GM19452 (cell line): Measurements from ENCODE around the gene GAD1.

Experiments
- ATAC-seq: cut with Tn5 transposase; IDR thresholded peaks from one replicate; pipeline ENCODE4 v1.9.1; 2021; ENCODE audit not compliant: unreplicated experiment

Gene GAD1

DNA sequence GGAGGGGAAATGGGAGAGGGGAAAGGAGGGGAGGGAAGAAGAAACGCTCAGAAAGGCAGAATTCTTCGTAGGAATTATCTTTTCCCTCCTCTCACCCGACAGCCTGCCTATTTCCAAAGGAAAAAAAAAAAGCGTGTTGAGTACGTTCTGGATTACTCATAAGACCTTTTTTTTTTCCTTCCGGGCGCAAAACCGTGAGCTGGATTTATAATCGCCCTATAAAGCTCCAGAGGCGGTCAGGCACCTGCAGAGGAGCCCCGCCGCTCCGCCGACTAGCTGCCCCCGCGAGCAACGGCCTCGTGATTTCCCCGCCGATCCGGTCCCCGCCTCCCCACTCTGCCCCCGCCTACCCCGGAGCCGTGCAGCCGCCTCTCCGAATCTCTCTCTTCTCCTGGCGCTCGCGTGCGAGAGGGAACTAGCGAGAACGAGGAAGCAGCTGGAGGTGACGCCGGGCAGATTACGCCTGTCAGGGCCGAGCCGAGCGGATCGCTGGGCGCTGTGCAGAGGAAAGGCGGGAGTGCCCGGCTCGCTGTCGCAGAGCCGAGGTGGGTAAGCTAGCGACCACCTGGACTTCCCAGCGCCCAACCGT is at the start of gene GAD1:
Gene GAD1 (plus strand): TSS at position 384 of the 589 bp plus-strand sequence. CDS start 1,705 bp downstream, outside the sequence.
- ATAC-seq: peak; percentile 41

GRCh38 chr2:170770008-170770605 is 46.6 kb upstream of the GAD1 start, which contains the start of gene ERICH2:
Gene ERICH2, plus strand, starts transcription at chr2:170770378. Its CDS starts 304 bp downstream, at chr2:170770682.
- peak; percentile 43 for ATAC-seq

DNA sequence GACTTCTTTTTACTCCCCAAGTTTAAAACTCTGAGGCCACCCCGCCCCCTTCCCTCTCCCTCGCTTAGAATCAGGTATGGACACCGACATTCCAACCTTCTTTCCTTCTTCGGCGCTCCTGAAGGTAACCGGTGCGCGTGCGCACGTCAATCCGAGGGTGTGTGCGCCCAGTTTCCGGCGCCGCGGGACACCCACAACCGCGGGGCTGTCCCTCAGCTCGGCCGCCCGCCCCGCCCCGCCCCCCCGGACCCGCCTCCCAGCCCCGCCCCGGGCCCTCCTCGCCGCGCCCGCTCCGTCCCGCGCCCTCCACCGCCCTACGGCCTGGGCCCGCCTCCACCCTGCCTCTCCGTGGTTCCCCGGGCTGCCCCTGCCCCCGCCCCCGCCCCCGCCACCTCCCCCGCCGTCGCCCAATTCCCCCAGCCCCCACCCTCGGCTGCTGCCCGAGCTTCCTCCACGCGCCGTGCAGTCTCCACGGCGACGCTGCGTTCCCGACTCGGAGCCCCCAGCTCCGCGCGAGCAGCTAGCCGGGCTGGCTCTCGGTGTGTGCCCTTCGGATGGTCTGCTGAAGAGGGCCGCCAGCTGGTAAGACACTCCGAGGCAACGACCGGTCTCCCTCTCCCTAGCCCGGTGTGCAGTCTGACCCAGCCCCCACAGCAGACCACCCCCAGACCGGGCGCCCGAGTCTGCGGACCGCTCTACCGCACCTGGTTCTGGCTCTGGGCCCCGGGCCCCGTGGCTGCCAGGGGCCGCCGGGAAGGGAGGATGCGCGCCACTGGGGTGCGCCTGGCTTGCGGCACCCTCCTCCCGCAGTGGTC is 45.9 kb upstream of the GAD1 start:
- peak; percentile 79 for ATAC-seq

GRCh38 chr2:170771421-170771937 is 45.2 kb upstream of the GAD1 start:
- ATAC-seq: no peak

DNA sequence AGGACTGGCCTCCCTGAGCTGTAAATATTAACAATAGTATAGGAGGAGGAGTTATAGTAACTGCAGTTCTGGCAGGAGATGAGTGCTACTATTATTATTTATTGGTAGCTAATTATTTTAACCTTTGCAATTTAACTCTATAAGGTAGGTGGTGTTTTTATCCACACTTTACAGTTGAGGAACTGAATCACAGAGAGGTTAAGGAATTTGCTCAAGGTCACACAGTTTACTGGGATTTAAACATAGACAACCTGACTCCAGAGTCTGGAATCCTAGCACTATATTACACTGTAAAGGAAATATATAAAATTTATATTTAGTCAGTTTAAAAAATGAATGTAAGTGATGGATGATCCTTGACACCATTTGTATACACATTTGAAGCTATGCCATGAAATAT is 44.4 kb upstream of the GAD1 start:
- no peak for ATAC-seq

GRCh38 chr2:170774074-170774473 is 42.6 kb upstream of the GAD1 start:
- no peak for ATAC-seq

- no peak for ATAC-seq
Observed at GRCh38 chr2:170778900-170779299, 37.8 kb upstream of the GAD1 start.

DNA sequence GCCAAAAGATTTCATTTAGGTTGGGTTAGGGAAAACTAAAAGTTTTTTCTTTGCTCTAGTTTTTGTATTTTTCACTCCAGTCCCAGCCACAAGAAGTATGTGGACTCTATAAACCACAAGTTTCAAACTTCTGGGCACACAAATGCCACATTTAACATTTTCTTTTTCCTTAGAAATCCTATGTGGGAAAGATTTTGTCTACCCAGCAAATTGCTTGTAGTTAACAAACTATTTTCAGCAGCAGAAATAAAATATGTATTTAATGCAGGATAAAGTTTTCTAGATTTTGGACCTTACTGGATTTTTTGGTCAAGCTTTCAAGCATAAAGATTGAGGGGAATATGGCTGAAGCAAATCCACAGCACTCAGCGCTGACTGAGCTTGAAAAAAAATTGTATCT is 37.4 kb upstream of the GAD1 start:
- ATAC-seq: no peak

DNA sequence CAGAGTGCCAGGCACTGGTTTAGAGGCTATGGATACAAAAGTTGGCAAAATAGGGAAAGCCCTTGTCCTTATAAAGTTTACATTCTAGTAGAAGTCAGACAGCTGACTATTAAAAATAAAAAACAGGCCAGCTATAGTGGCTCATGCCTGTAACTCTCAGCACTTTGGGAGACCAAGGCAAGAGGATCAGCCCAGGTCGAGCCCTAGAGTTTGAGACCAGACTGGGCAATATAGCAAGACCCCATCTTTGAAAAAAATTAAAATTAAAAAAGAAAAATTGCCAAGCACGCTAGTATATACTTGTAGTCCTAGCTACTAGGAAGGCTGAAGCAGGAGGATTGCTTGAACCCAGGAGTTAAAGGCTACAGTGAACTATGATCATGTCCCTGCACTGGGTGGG is 34.0 kb upstream of the GAD1 start:
- ATAC-seq: no peak

- ATAC-seq: no peak
Observed at GRCh38 chr2:170783549-170783948, 33.1 kb upstream of the GAD1 start.

GRCh38 chr2:170798996-170799395 is 17.7 kb upstream of the GAD1 start:
- no peak for ATAC-seq

DNA sequence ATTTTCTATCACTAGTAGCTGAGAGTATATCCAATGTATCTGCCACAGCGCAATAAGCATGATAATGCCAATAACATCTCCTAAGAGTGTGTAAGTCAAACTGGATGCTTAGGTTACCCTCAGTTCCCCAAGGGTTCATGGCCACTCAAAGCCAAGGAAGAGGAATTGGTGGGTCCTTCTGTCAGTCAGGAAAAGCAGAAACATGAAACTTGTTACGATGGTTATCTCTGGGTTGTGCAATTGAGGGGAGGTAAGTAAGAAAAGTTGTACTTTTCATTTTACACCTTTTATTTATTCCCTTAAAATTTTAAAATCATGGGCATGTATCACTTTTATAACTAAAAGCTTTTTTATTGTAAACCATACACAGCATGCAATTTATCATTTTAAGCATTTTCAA is 10.1 kb upstream of the GAD1 start:
- ATAC-seq: no peak

- no peak for ATAC-seq
Observed at GRCh38 chr2:170812710-170813600, 3.7 kb upstream of the GAD1 start.

DNA sequence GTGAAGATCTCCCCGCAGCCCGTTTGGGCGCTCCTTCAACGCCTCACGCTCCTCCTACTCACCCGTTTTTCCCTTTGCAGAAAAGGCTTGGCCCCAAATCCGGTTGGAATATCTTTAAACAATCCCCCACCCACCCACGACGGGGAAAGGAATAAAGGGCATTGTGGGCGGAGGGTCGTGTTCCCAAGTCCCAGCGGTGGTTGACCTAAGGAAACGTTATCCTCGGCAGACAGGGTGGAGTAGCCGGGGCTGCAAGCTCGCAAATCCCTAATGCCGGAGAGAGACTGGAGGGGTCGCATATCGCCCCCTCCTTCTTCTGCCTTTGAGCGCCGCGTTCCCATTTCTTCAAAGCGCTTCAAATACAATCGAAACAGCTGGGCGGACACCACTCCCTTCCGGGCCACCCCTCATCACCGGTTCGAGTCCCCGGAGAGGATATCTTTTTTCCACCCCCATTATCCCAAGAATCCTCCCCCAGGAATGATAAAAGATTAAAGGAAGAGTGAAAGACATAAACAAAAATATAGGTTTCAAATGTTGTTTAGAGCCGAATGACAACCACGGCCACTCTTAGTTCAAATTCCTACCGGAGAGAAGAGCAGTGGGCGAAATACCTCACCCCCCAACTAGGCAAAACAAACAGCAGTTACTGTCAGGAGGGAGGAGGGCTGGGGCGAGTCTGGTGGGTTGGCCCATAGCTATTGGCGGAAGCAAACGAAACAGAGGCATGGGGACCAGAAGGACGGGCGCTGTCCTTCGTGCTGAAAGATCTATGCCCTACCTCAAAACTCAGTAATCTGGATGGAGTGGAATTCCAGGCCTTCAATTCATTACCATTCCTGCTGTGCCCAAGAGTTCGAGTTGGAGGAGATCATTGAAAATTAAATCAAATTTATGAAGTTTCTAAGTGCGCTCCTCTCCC is 2.8 kb upstream of the GAD1 start:
- ATAC-seq: no peak

DNA sequence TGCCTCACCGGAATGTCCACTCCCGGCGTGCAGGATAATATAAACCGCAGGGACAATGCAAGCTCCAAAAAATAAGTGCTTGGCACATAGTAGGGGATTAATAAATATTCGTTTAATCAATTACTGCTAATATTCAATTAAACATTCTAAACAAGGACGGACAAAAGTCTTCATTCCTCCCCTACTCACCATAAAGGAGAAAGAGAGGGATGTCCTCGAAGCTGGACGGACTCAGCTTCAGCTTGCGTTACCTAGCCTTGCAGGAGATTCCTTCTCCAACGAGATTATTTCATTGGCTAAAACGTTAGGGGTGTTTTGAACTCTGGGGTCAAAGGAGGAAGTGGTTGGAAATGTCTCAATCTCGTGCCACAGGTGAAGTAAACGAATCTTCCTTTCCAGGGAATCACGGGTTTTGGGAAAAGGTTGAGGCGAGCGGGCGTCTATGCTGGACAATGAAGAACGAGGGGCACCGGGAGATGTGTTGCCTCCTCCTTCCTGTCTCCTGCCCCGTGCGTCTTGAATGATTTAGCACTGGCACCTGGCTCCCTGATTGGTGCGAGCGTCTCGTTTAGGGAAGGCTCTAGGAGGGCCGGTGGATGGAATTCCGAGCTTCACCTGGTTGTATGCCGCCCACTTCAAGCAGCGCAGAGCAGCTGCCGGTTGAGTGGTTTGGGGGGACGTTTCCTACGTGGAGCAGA is 2.0 kb upstream of the GAD1 start:
- ATAC-seq: no peak

DNA sequence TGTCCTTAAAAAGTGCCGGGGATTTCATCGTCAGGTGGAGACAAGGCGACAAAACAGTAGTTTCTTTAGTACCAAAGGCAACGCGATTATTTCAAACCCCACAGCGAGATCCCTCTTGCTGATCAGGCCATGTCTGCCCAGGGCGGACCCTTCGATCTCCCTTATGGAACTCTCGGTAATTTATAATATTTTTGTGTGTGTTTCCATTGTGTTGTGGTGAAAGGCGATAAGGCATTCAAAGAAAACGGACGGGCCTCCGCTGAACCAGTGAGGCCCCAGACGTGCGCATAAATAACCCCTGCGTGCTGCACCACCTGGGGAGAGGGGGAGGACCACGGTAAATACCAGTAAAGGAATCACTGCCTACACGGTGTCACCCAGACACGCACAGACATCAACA is 1.4 kb upstream of the GAD1 start:
- ATAC-seq: no peak

- ATAC-seq: no peak
Observed at GRCh38 chr2:170815746-170816503, 762 bp upstream of the GAD1 start.
